SK-N-SH (cell line): ENCODE results near the gene CPEB1. TPM values are rescaled to one million over a fixed set of nuclear protein-coding genes. Genes with fewer than 3 reads are reported as not detected.

Experiments used
- CTCF ChIA-PET: fragments of 300-600, 350-600 bp; formaldehyde crosslinking; extraction: SDS; loops from one replicate; lab custom pipeline; 2021; lab: Yijun Ruan, JAX
- POLR2A ChIA-PET: fragments of 350-600 bp; sonication (Branson Sonifier 250); formaldehyde crosslinking; extraction: SDS; loops from one replicate; lab custom pipeline; 2020; ENCODE audit warnings: antibody characterized with exemption, inconsistent platforms; lab: Yijun Ruan, JAX
- DNase-seq: peaks from one replicate; pipeline ENCODE4 v3.0.0; 2012
- H2AFZ ChIP-seq: fragments of 200-600 bp; sonication (generic); 2 replicates; pipeline ENCODE4 v1.8.1; 2016; ENCODE audit warnings: antibody characterized with exemption, mild to moderate bottlenecking, low read depth
- H3F3A ChIP-seq: fragments of 200-600 bp; sonication (generic); replicated peaks from 2 replicates; pipeline ENCODE3; 2016; ENCODE audit warnings: antibody characterized with exemption, mild to moderate bottlenecking; ENCODE audit not compliant: insufficient read depth
- H3K27ac ChIP-seq, 2 experiments: fragments of 200-500 bp in 1 of 2; fragments of 200-600 bp in 1 of 2; sonication (Bioruptor generic) in 1 of 2; sonication (generic), shearing (Covaris generic) in 1 of 2; 2 replicates each; pipeline versions ENCODE4 v1.5.1 to v1.6.1; 2014 to 2016; ENCODE audit warnings: low read depth in 2 of 2, inconsistent platforms in 1 of 2, low read length in 1 of 2, mild to moderate bottlenecking in 1 of 2, mixed read lengths in 1 of 2
- H3K27me3 ChIP-seq: fragments of 200-600 bp; sonication (generic), shearing (Covaris generic); 2 replicates; pipeline ENCODE4 v1.6.1; 2016; ENCODE audit warnings: mixed run types; ENCODE audit not compliant: insufficient read depth
- H3K36me3 ChIP-seq, 2 experiments: fragments of 200-500 bp in 1 of 2; fragments of 200-600 bp in 1 of 2; sonication (Bioruptor generic) in 1 of 2; sonication (generic) in 1 of 2; replicated peaks in 1 of 2; 2 replicates each; pipeline versions ENCODE3 to v1.5.1; 2014 to 2016; ENCODE audit warnings: low read length in 1 of 2, mild to moderate bottlenecking in 1 of 2; ENCODE audit not compliant: insufficient read depth in 2 of 2, control insufficient read depth in 1 of 2
- H3K4me1 ChIP-seq, 2 experiments: fragments of 200-500 bp in 1 of 2; fragments of 200-600 bp in 1 of 2; sonication (Bioruptor generic) in 1 of 2; sonication (generic), shearing (Covaris generic) in 1 of 2; 2 replicates each; pipeline versions ENCODE4 v1.5.1 to v1.6.1; 2014 to 2016; ENCODE audit warnings: low read depth in 1 of 2, low read length in 1 of 2, mixed run types in 1 of 2; ENCODE audit not compliant: insufficient read depth in 2 of 2, control insufficient read depth in 1 of 2
- H3K4me2 ChIP-seq: fragments of 200-600 bp; sonication (generic), shearing (Covaris generic); 2 replicates; pipeline ENCODE4 v1.6.1; 2017; ENCODE audit warnings: mixed run types
- H3K4me3 ChIP-seq, 2 experiments: fragments of 200-500 bp in 1 of 2; fragments of 200-600 bp in 1 of 2; sonication (Bioruptor generic) in 1 of 2; sonication (generic), shearing (Covaris generic) in 1 of 2; 2 replicates each; pipeline versions ENCODE4 v1.5.1 to v1.8.1; 2014 to 2016; ENCODE audit warnings: low read depth in 2 of 2, inconsistent platforms in 1 of 2, low read length in 1 of 2, mild to moderate bottlenecking in 1 of 2, mixed read lengths in 1 of 2, moderate library complexity in 1 of 2
- H3K79me2 ChIP-seq: fragments of 200-600 bp; sonication (generic); 2 replicates; pipeline ENCODE4 v1.8.1; 2017; ENCODE audit warnings: mild to moderate bottlenecking; ENCODE audit not compliant: insufficient read depth
- H3K9ac ChIP-seq: fragments of 200-600 bp; sonication (generic); 2 replicates; pipeline ENCODE4 v1.6.1; 2017; ENCODE audit warnings: mixed run types
- H3K9me2 ChIP-seq: fragments of 200-600 bp; sonication (generic); 2 replicates; pipeline ENCODE4 v1.6.1; 2017; ENCODE audit warnings: mixed run types
- H3K9me3 ChIP-seq: fragments of 200-600 bp; sonication (generic); 2 replicates; pipeline ENCODE4 v1.6.1; 2017; ENCODE audit warnings: mixed run types, mild to moderate bottlenecking, moderate library complexity
- H4K20me1 ChIP-seq: fragments of 200-600 bp; sonication (generic); 2 replicates; pipeline ENCODE4 v1.6.1; 2017; ENCODE audit warnings: mild to moderate bottlenecking, mixed run types; ENCODE audit not compliant: insufficient read depth
- FOXJ3 ChIP-seq: sonication (generic); formaldehyde crosslinking; IDR thresholded peaks from 2 replicates; pipeline ENCODE4 v1.5.1; 2020; ENCODE audit warnings: mild to moderate bottlenecking, missing genetic modification reagents
- GABPA ChIP-seq: IDR thresholded peaks from 2 replicates; pipeline ENCODE4 v1.4.0; 2012; ENCODE audit warnings: low read depth, mild to moderate bottlenecking
- JUND ChIP-seq: IDR thresholded peaks from 2 replicates; pipeline ENCODE4 v1.4.0; 2012
- NRF1 ChIP-seq: IDR thresholded peaks from 2 replicates; pipeline ENCODE4 v1.6.1; 2012; ENCODE audit warnings: low read depth, mild to moderate bottlenecking, low read length
- RXRA ChIP-seq: IDR thresholded peaks from 2 replicates; pipeline ENCODE4 v1.4.0; 2012; ENCODE audit warnings: low read depth, mild to moderate bottlenecking, borderline replicate concordance
- SIN3A ChIP-seq: IDR thresholded peaks from 2 replicates; pipeline ENCODE4 v1.6.1; 2012; ENCODE audit warnings: low read depth, mild to moderate bottlenecking, low read length, moderate library complexity, borderline replicate concordance
- TAF1 ChIP-seq: IDR thresholded peaks from 2 replicates; pipeline ENCODE4 v1.6.1; 2012; ENCODE audit warnings: low read depth, mild to moderate bottlenecking, low read length, moderate library complexity, borderline replicate concordance
- TCF12 ChIP-seq: IDR thresholded peaks from 2 replicates; pipeline ENCODE4 v1.4.0; 2012
- USF2 ChIP-seq: fragments of 150-350 bp; IDR thresholded peaks from 2 replicates; pipeline ENCODE4 v1.6.1; 2017; ENCODE audit warnings: antibody characterized with exemption, low read length, low read depth, borderline replicate concordance
- YY1 ChIP-seq: IDR thresholded peaks from 2 replicates; pipeline ENCODE4 v1.4.0; 2012; ENCODE audit warnings: low read depth, mild to moderate bottlenecking
- WGBS: methylation state at CpG from one replicate; pipeline ENCODE4 v1.1.6; 2017; ENCODE audit warnings: low lambda C conversion rate; 5-methylcytosine and 5-hydroxymethylcytosine counted together
- polyA plus RNA-seq, 3 experiments: library from polyadenylated mRNA; depleted of rRNA; stranded (reverse); fragments of >200 nt; gene quantifications; 2 replicates each; pipeline ENCODE4 v1.2.3, GENCODE V29; 2012
- TF ChIP-seq, protein P1 (sequence below): IDR thresholded peaks from 2 replicates; pipeline ENCODE4 v1.4.0; 2012; ENCODE audit warnings: low read depth, borderline replicate concordance
- TF ChIP-seq, protein P2 (sequence below): fragments of 150-350 bp; IDR thresholded peaks from 2 replicates; pipeline ENCODE4 v1.6.1; 2016; ENCODE audit warnings: mild to moderate bottlenecking, low read depth, low read length

The CPEB1 gene
- polyA plus RNA-seq, 1 of the 3 experiments (the other 2 are of a cell fraction), result 2.6 TPM

DNA sequence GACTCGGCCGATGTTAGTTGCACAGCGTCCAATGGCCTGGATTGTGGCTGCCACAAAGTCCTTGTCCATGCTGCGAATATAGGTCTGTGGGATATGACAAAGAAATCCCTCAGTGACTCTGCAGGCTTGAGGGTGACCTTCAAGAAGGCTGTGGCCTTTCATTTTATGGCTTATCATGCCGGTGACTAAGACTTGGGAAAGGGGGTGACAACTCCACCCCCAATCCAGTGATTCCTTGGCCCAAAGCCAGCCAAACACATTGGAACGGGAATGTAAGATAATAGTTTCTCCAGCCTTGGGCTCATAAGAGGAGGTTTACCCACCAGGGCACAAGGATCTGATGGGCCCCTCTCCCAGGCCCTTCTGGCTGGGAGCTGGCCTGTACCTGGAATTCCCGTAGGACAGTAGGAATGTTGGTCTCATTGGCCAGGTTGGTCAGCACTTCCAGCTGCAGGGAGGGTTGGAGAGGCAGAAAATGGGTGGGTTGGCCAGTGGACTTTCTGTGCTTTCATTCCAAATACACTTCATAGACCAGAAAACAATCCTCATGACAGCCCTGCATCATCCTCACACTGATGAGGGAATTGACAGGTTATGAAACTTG is 30.7 kb upstream of the CPEB1 start:
- H3K9me2 ChIP-seq, result no peaks in the 10 kb centered on the region
- no peaks in the 10 kb centered on the region for H3K27me3 ChIP-seq
- POLR2A ChIA-PET, result no interaction called here
- no peaks in the 10 kb centered on the region for H3K36me3 ChIP-seq
- no peak overlapping the region for H3K4me3 ChIP-seq
- DNase-seq, result no peak
- no peaks in the 10 kb centered on the region for H4K20me1 ChIP-seq
- no peak for TF ChIP-seq GABPA
- no peak for TF ChIP-seq NRF1
- no peak for TF ChIP-seq USF2
- TF ChIP-seq TCF12, result no peak
- TF ChIP-seq, protein P1, sequence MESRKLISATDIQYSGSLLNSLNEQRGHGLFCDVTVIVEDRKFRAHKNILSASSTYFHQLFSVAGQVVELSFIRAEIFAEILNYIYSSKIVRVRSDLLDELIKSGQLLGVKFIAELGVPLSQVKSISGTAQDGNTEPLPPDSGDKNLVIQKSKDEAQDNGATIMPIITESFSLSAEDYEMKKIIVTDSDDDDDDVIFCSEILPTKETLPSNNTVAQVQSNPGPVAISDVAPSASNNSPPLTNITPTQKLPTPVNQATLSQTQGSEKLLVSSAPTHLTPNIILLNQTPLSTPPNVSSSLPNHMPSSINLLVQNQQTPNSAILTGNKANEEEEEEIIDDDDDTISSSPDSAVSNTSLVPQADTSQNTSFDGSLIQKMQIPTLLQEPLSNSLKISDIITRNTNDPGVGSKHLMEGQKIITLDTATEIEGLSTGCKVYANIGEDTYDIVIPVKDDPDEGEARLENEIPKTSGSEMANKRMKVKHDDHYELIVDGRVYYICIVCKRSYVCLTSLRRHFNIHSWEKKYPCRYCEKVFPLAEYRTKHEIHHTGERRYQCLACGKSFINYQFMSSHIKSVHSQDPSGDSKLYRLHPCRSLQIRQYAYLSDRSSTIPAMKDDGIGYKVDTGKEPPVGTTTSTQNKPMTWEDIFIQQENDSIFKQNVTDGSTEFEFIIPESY, result no peak
- no peaks in the 10 kb centered on the region for H3K79me2 ChIP-seq
- H3K4me2 ChIP-seq, result no peak overlapping the region
- no peak overlapping the region for H3K9ac ChIP-seq
- H2AFZ ChIP-seq, result no peak overlapping the region
- no peaks in the 10 kb centered on the region for H3F3A ChIP-seq
- no peaks in the 10 kb centered on the region for H3K9me3 ChIP-seq
- H3K4me1 ChIP-seq, result no peaks in the 10 kb centered on the region
- 67% methylated on average over 4 of the region's 7 CpGs for WGBS
- H3K27ac ChIP-seq, result no peak overlapping the region
- CTCF ChIA-PET, result interaction anchor here (1.5 kb wide), 1 partner anchor 17 kb away, joined by 5 read pairs; no protein-coding TSS in a partner anchor

DNA sequence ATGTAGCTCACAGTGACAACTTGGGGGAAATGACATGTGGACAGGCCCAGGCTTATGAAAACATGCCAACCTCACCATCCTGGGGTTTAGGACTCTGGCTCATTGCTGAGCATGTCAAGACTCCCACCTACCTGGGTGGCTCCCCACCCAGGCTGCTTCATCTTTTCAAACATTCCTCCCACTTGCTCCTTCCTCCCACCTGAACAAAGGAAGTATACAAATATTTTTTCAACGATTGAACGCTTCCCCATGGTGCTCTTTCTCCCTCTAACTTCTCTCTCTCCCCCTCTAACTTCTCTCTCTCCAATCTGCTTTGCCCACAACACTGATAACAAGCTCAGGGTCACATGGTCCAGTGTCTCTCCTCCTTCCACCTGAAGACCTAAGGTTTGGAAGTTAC is 27.7 kb upstream of the CPEB1 start:
- TF ChIP-seq SIN3A (no peak), JUND (no peak), FOXJ3 (no peak), YY1 (no peak), TAF1 (no peak), TCF12 (no peak), RXRA (no peak)
- TF ChIP-seq, protein P2, sequence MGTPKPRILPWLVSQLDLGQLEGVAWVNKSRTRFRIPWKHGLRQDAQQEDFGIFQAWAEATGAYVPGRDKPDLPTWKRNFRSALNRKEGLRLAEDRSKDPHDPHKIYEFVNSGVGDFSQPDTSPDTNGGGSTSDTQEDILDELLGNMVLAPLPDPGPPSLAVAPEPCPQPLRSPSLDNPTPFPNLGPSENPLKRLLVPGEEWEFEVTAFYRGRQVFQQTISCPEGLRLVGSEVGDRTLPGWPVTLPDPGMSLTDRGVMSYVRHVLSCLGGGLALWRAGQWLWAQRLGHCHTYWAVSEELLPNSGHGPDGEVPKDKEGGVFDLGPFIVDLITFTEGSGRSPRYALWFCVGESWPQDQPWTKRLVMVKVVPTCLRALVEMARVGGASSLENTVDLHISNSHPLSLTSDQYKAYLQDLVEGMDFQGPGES, result no peak
- TF ChIP-seq, all 33 proteins: peak for 0
- Histone ChIP-seq H3K9ac (no peak overlapping the region), H3K4me2 (no peak overlapping the region), H3K27me3 (no peaks in the 10 kb centered on the region), H3K4me1 (no peaks in the 10 kb centered on the region), H4K20me1 (no peaks in the 10 kb centered on the region), H3K9me2 (no peaks in the 10 kb centered on the region), H3F3A (no peaks in the 10 kb centered on the region), H2AFZ (no peak overlapping the region), H3K36me3 (no peaks in the 10 kb centered on the region), H3K79me2 (no peaks in the 10 kb centered on the region), H3K4me3 (no peak overlapping the region), H3K27ac (no peak overlapping the region), H3K9me3 (no peaks in the 10 kb centered on the region)
- ChIA-PET CTCF (no interaction called here), POLR2A (no interaction called here)
- 34% methylated on average over 2 of the region's 2 CpGs for WGBS
- DNase-seq, result no peak
